ENCODE results near the gene RAB5IF.

GRCh38 chr20:36634342-36634741 lies 28.8 kb downstream of the RAB5IF start:
- TF ChIP-seq CTCF (IDR thresholded peaks at IDR 0.05) (no peak), EZH2 (IDR thresholded peaks at IDR 0.05; ENCODE audit: borderline replicate concordance, insufficient read depth, low read depth, low read length, poor library complexity, severe bottlenecking) (no peak)
